Hindlimb muscle (tissue), 1 donor: ENCODE measurements around the gene ADGRD2. TPM values are rescaled to one million over a fixed set of nuclear protein-coding genes. Genes with fewer than 3 reads are reported as not detected.

Experiments used
- DNase-seq: peaks from one replicate; pipeline ENCODE4 v3.0.0-alpha.2; 2013
- polyA plus RNA-seq: library from polyadenylated mRNA; unstranded; fragments of 120-200 nt; gene quantifications from one replicate; pipeline ENCODE4 v1.2.1, GENCODE V29; 2013; ENCODE audit not compliant: insufficient read length

Gene ADGRD2
- polyA plus RNA-seq, 1 donor, result not detected

DNA sequence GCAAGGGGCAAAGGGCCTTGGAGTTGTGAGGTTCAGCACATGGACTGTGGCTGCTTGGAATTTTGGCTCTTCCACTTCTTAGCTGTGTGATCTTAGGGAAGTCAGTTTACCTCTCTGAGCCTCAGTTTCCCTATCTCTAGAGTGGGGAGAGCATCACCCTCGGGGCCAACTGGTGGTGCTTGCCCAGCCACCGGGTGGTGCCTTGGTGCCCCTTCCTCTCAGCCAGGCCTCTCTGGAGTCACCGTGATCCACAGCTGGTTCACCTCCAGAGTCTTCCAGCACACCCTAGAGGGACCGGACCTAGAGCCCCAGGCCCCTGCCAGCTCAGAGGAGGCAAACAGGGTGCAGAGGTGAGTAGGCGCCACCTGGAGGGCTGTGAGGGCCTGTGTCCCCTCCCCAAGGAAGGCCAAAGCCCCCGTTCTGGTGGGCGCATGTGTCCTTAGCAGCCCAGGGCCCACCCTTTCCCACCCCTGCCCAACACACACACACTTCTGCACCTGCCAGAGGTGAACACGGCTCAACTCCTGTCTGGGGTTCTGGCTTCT is 7.7 kb downstream of the ADGRD2 start:
- DNase-seq, result no peak

DNA sequence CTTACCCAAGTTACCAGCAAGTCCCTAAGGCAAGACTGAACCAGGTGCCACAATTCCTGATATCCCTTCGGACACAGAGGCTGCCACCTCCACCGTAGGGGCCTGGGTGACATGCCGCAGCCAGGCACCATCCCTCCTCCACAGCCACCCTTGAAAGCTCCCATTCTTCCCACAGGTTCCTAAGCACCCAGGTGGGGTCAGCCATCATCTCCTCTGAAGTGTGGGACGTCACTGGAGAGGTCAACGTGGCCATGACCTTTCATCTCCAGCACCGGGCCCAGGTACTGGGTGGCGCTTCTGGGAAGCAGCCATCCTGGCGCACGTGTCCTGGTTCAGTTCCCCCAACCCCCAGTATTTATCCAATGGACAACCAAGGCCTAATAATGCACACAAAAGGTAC is 8.2 kb downstream of the ADGRD2 start:
- no peak for DNase-seq

DNA sequence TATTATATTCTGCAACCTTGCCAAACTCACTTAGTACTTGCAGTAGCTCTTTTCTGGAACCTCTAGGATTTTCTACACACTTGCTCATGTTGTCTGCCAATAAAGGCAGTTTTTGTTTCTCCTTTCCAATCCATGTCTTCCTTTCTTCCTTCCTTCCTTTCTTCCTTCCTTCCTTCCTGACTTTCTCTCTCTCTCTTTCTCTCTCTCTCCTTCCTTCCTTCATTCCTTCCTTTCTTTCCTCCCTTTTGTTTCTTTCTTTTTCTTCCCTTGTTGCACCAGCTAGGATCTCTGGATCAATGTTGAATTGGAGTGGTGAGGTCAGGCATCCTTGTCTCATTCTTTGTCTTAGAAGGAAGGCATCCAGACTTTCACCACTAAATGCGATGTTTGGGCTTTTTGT is 12.5 kb downstream of the ADGRD2 start:
- no peak for DNase-seq

DNA sequence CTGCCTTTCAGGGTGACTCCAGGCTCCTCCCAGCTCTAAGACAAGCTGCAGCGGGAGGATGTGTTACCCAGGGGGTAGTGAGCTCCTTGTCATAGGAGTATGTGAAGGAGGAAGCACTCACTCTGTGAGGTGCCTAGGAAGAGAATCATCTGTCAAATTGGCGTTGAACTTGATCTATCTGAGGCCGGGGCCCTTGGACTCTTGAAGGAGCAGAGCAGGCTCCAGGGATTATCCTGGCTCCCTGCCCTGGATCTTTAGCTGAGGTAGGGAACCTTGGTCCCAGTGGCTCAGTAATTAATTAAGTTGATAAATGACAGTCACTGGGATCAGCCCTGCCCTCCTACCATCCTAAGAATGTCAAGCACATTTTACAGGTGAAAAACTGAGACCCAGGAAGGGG is 15.5 kb downstream of the ADGRD2 start:
- DNase-seq, result no peak

DNA sequence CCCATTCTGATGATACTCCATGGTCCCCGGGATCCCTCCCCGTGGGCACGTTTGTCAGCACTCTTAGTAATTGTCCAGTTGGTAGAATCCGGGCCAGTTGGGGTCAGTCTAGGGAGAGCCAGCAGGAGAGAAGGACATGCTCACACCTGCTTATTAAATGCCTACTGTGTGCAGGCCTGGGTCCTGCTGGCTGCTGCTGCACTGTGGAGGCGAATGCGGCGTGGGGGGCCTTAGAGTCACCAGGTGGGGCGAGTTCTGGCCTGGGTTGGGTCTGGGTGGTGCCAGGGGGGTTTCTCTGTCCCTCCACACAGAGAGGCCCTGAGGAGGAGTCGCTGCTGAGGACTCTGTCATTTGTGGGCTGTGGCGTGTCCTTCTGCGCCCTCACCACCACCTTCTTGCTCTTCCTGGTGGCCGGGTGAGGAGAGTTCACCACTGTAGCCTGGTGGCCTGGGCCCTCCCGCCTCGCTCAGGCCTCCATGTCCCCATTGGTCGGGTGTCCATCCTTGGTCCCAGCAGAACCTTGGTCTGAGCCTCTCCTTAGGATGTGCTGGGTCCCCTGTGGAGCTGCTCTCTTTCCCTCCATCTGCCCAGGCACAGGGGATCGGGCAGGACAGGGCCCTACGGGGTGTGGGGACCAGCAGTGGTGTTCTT is 17.3 kb downstream of the ADGRD2 start:
- DNase-seq, result no peak

DNA sequence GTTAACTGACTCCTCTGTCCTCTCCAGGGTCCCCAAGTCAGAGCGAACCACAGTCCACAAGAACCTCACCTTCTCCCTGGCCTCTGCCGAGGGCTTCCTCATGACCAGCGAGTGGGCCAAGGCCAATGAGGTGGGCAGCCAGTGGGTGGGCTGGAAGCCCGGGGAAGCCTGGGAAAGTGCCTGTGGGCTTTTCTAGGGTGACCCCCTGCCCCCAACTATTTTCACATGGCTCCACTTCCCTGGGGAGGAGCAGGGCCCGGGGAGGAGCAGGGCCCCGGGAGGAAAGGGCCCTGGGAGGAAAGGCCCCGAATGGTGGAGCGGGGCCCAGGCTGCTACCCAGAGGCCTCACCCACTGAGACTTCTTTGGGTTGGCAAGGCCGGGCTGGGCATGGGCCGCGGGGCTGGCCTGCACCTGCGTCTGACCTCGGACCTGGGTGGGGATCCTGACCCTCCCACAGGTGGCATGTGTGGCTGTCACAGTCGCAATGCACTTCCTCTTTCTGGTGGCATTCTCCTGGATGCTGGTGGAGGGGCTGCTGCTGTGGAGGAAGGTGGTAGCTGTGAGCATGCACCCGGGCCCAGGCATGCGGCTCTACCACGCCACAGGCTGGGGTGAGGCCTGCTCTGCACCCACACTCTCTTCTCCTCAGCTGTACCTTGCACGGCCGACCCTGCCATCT is 17.9 kb downstream of the ADGRD2 start:
- DNase-seq, result no peak

DNA sequence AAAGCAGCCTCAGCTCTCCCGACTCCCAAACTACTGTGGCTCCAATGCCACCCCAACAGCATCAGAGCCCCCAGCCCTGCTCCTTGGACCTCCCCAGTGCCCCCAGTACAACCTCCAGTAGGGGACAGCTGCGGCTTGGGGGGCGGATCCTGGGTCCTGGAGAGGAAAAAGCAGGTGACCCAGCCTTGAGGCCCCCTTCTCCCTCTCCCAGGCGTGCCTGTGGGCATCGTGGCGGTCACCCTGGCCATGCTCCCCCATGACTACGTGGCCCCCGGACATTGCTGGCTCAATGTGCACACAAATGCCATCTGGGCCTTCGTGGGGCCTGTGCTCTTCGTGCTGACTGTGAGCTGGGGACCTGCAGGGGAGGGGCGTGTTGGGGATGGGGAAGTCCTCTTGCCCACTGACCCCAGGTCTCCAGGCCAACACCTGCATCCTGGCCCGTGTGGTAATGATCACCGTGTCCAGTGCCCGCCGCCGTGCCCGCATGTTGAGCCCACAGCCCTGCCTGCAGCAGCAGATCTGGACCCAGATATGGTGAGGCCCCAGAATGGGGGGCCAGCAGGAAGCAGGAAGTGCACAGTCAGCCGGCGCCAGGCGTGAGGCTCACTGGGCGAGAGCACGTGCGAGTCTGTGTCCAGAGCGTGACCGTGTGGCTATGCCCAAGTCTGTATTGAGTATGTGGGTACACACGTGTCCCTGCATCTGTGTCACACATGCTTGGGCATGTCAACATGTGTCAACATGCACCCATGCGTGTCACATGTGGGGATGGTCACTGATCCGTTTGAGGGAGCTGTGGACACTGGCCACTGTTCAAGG is 19.0 kb downstream of the ADGRD2 start:
- DNase-seq, result no peak

DNA sequence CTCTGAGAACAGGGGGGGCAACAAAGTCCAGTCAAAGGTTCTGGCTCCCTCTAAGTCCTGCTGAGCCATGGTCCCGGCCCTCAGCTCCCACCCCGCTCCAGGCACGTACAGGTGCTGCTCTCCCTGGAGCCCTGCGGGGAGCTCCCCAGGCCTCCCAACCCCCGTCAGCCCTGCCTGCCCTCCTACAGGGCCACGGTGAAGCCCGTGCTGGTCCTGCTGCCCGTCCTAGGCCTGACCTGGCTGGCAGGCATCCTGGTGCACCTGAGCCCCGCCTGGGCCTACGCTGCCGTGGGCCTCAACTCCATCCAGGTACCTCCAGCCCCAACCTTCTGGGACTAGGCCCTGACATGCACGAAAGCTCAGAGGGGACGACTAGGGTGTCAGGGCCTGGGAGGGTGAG is 20.1 kb downstream of the ADGRD2 start:
- no peak for DNase-seq

DNA sequence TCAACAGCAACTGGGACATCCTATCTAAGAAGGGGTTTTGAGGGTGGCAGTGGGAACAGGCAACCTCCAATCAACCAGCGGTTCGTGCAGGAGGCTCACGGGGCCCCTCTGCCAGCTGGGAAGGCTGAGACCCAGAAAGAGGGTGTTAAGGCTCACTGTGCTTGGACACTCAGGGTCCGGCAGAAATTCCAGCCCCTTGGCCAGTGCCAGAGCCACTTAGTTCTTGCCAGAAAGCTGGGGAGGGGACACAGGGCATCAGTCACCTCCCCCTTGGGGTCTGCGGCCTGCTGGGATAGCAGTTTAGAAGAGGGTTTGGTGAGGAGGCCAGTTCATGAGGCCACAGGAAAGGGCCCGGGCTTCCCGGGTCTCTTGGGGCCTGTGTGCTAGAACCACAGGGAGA is 20.5 kb downstream of the ADGRD2 start:
- no peak for DNase-seq

DNA sequence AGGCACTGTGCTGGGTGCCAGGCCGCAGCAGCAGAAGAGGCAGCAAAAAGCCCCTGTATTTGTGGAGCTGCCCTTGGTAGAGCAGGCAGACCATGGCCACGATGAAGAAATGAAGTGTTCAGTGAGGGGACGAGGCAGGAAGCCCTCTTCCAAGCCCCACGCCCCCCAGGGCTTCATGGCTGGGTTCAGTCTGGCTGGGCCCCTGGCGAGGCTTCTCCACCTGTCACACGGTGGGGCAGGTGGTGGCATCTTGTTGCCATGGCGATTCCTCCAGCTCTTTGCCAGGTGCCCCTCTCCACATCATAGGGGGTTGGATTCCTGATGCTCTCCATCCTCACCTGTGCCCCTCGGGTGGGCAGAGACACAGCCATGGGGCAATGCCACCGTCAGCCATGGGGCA is 21.5 kb downstream of the ADGRD2 start:
- DNase-seq, result no peak

DNA sequence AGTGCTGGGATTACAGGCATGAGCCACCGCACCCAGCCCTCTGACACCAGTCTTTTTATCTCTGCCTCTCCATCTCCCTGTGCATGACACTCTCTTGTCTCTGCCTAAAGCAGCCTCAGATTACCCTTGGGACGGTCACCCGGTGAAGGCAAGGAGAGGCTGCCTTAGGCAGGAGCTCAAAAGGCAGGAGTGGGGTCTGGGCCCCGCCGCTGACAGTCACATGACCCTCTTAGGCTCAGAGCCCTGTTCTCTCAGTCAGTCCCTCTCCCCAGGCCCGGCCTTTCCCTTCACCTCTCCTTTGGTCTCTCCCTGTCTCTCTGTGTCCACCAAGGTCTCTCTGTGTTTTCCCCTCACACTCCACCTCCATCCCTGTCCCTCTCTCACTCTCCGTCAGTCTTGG is 22.5 kb downstream of the ADGRD2 start:
- no peak for DNase-seq

DNA sequence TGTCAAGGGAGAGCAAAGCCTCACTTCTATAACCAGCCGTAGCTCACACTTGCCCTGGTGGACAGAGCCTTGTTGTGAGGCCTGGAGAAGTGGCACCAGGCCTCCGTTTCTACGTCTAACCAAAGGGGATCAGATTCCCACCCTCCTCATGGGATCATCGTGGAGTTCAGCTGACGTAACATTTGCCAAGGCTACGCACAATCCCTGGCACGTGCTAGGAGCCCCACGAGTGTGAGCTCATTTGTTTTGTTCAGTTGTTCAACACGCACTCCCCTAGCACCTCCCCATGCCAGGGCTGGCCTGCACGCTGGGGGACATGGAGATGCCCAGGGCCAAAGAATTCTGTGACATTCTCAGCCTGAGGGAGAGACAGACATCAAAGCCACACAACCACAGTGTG is 23.1 kb downstream of the ADGRD2 start:
- no peak for DNase-seq

DNA sequence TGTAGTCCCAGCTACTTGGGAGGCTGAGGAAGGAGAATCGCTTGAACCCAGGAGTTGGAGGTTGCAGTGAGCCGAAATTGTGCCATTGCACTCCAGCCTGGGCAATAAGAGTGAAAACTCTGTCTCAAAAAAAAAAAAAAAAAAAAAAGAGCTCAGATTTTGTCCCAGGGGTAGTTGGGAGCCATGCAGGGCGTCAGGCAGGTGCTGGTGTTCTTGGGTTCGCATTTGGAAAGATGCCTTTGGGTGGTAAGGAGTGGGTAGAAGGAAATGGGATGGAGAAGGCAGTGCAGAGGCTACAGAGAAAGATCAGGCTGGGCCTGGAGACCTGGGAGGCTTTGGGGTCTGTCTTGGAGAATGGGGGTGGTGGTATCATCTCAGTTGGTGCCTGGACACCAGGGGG is 23.9 kb downstream of the ADGRD2 start:
- no peak for DNase-seq

DNA sequence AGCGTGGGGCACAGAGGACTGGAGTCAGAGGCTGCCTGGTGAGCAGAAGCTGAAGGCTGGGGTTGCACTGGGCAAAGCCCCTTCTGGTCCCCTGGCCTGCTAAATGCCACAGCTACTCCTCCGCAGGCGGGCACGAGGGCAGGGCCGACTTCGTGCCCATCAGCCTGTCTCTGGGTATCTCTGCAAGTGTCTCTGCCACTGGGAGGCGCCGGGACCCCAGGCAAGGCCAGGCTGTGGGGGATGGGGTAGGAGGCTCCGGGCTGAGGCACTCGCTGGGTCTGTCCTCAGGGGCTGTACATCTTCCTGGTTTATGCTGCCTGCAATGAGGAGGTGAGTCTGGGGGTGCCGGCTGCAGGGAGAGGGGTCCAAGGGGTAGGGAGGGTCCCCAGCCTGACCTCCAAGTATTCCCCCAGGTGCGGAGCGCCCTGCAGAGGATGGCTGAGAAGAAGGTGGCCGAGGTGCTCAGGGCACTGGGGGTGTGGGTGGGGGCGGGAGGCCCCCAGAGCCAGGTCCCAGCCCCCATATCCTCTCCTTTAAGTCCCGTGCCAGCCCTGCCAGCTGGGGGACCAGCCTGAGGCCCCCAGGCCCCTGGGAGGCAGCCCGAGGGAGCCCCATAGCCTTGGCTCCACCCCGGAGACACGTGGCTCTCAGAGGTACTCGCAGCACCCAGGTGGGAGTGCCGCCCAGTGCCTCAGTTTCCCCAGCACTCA is 25.1 kb downstream of the ADGRD2 start:
- no peak for DNase-seq

DNA sequence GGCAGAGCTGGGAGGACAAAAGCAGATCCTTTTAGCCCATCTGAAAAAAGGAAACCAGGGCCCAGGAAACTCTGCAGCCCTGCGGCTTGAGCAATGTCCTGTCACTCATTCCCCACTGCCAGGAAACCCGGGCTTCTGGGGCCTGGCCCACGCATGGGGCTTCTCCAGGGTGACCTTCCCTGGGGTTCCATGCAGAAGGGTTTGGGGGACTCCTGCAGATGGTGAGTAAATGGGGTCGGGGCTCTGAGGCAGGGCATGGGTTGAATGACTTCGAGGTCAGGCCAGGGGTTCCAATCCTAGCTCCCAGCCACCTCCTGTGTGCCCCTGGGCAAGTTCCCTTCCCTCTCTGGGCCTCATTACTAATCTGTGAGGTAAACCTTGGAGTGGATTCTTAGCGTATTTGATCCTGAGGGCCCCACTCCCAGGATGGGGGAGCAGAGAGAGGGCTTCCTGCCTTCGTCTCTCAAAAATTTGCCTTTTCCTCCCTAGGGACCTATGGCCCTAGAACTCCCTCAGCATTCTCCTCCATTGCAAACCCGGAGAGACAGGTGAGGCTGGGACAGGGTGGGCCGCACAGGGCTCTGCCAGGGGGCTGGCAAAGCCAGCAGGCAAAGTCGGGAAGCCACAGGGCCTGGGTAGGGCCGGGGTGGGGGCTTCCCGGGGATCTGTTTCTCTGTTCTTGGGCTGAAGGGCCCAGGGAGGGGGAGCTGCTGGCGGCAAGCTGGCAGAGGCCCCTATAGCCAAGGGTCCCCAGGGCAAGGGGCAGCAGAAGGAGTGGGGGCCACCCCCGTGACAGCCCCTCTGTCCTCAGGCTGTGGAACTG is 25.8 kb downstream of the ADGRD2 start:
- no peak for DNase-seq

DNA sequence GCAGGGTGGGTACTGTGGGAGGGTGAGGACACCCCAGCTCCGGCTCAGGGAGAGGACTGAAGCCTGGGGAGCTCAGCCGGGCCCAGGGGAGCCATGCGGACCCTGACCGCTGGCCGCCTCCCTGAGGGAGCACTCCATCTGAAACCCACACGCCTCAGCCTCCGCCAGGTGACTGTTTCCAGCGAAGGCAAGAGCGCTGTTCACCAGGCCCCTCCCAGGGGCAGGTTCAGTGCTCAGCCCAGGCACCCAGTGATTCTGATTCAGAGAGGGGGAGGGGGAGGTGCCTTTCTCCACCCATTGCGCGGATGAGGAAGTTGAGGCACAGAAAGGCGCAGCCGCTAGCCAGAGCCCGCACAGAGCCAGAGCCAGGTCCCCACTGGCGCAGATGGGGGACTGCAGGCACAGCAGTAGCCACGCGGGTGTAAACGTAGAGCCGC is 27.0 kb downstream of the ADGRD2 start:
- no peak for DNase-seq

DNA sequence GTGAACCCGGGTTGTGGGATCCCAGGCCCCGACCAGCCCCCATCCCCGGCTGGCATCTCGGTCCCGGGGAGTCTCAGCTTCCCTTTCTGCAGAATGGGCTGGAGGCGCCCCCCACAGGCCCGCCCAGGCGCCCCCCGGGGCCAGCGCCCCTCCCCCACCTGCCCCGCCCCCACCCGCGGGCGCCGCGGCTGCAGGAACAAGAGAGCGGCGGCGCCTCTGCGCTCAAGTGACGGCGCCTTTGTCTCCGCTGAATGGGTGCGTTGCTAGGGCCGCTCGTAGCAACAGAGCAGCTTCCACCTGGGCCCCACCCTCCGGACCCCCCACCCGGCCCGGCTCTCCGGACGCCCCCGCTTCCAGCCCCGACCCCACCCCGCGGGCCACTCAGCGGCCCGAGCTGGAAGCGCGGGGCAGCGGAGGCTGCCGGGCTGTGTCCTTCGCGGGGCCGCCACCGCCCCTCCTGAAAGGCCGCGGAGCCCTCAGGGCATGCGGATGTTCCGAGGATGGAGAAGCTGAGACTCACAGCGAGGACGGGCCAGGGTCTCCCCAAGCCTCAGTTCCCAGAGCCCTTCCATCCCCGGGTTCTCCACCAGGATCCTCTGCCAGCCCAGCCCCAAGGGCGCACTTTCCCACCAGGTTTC is 27.5 kb downstream of the ADGRD2 start:
- DNase-seq, result no peak

DNA sequence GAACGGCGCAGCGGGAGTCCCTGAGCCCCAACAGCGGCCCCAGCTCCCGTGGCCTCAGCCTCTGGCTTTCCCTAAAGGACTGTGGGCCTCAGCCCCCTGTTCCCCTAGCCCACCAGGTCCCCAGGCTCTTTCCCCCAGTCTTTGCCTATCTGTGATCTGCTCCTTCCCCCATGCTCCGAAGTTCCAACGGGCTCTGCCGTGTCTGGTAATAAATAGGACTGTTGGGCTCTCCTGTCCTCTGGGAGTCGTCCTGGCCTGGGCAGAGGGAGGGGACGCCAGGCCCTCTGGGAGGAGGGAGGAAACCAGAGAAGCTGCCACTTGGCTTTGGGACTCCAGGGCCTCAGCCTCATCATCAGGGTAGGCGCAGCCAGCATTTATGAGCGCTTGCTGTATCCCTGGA is 28.1 kb downstream of the ADGRD2 start:
- DNase-seq, result no peak

DNA sequence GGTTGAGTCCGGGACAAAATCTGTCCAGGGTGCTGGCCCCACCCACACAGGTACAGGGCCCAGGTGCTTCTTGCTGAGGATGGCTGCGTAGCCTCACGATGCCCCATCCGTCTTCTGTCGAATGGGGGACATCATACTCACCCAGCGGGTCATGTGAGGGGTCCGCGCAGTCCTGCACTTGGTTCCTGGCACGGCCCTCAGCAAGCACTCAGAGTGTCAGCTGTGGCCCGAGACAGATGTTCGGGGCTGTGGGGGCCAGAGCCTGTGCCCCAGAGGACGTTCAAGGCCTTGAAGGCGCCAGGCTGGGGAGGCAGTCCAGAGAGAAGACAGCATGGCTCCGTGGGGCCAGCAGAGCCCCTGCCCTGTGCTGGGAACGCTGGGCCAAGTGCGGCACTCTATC is 29.1 kb downstream of the ADGRD2 start:
- DNase-seq, result no peak

DNA sequence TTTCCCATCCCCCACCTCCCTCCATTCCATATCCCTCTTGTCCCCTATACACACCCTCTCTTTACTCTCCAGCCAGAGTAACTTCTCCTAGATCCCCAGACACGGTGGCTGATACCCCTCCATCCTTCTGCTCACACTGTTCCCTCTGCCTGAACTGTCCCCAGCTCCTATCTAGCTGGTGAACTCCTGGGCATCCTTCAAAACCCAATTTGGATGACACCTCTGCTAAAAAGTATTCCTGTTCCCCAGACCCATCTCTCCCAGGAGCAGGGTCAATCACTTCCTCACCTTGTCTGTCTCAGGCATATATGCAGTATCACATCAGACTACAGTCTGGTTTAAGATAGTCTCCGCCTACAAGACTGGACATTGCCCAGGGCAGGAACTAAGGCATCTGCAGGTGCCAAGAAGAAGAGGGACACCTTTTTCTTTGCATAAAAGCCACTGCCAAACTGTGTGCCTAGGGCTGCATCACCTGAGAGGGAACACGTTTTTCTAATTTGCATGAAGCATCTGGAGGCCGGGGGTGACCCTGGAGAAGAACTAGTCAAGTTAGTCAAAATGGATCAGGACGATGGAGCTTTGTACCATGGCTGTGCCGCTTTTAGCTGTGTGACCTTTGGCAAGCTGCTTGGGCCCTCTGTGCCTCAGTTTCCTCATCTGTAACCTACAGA is 29.8 kb downstream of the ADGRD2 start:
- DNase-seq, result no peak

DNA sequence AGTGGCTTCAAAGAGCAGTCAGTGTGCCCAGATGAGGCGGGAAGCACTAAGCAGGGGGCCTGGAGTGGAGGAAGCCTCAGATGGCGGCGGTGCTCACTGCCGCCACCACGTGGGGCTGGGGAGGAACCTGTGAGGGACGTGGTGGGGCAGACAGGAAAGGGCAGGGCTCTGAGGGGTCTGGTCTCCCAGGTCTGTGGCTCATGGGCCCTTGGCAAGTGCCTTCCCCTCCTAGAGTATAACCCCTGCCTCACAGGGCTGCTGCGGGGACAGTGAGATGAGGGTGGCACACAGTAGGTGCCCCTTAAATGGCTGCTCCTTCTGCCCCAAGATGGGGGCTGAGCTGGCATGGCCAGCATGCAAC is 30.4 kb downstream of the ADGRD2 start:
- DNase-seq, result no peak
